ENCODE measurements around the gene PLD4.

DNA sequence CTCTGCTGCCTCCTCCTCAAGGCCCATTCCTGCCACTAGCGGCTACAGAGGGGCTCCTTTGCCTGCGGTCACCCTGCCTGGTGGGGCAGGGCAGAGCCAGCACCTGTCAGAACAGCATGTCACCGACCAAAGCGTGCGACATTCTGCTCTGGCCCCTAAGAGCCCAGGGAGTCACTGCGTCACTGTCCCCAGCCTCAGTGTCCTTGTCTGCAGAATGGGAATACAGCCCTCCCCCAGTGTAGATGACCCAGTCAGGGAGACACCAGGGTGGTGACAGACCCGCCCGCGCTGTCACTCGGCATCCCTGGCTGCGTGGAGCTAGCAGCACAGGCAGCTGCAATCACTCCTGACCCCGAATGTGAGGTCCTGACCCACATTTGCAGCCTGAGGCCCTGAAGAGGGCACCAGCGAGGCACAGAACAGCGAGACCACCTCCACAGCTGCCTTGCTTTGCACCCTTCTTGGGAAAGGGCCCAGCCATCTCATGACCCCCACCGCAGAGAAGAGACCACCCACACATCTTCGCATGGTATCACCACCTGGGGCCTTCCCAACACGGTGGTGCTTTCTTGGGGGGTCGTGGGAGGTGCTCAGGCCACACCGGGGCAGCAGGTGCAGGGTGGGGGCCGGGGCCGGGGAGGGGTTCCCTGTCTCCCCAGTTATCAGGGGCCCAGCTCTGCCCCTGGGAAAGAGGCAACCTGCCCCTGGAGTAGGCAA, 51.0 kb downstream of the PLD4 start:
- no peak for TF ChIP-seq POLR2A (IDR thresholded peaks at IDR 0.05)
- TF ChIP-seq, protein P1, sequence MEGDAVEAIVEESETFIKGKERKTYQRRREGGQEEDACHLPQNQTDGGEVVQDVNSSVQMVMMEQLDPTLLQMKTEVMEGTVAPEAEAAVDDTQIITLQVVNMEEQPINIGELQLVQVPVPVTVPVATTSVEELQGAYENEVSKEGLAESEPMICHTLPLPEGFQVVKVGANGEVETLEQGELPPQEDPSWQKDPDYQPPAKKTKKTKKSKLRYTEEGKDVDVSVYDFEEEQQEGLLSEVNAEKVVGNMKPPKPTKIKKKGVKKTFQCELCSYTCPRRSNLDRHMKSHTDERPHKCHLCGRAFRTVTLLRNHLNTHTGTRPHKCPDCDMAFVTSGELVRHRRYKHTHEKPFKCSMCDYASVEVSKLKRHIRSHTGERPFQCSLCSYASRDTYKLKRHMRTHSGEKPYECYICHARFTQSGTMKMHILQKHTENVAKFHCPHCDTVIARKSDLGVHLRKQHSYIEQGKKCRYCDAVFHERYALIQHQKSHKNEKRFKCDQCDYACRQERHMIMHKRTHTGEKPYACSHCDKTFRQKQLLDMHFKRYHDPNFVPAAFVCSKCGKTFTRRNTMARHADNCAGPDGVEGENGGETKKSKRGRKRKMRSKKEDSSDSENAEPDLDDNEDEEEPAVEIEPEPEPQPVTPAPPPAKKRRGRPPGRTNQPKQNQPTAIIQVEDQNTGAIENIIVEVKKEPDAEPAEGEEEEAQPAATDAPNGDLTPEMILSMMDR (IDR thresholded peaks at IDR 0.05), result no peak

Measured in suprapubic skin (tissue), 3 donors.